Loucy (cell line): Measurements from ENCODE around the gene TINAG.

Experiments
- H2AFZ ChIP-seq: fragments of 200-600 bp; sonication (generic); 2 replicates; pipeline ENCODE4 v1.6.0; 2016; ENCODE audit warnings: antibody characterized with exemption, mild to moderate bottlenecking, low read length, moderate library complexity
- H3F3A ChIP-seq: fragments of 200-600 bp; 2 replicates; pipeline ENCODE4 v1.6.0; 2016; ENCODE audit warnings: antibody characterized with exemption, low read depth, mild to moderate bottlenecking
- H3K27me3 ChIP-seq: fragments of 200-600 bp; sonication (generic); 2 replicates; pipeline ENCODE4 v1.6.1; 2014; ENCODE audit warnings: low read length, mild to moderate bottlenecking; ENCODE audit not compliant: insufficient read depth, poor library complexity, severe bottlenecking
- H3K36me3 ChIP-seq: fragments of 200-600 bp; sonication (generic); 2 replicates; pipeline ENCODE4 v1.6.1; 2016; ENCODE audit warnings: low read length; ENCODE audit not compliant: insufficient read depth
- H3K4me1 ChIP-seq: fragments of 200-600 bp; sonication (generic); 2 replicates; pipeline ENCODE4 v1.5.1; 2014; ENCODE audit warnings: low read length, mild to moderate bottlenecking; ENCODE audit not compliant: insufficient read depth, poor library complexity, severe bottlenecking
- H3K4me2 ChIP-seq: fragments of 200-600 bp; sonication (generic); 2 replicates; pipeline ENCODE4 v1.6.0; 2014; ENCODE audit warnings: antibody characterized with exemption, low read length, low read depth, mild to moderate bottlenecking; ENCODE audit not compliant: poor library complexity, severe bottlenecking
- H3K4me3 ChIP-seq: fragments of 200-600 bp; sonication (generic); 2 replicates; pipeline ENCODE4 v1.5.1; 2014; ENCODE audit warnings: low read length, mild to moderate bottlenecking, mixed read lengths; ENCODE audit not compliant: poor library complexity, severe bottlenecking
- H3K79me2 ChIP-seq: fragments of 200-600 bp; sonication (generic); 2 replicates; pipeline ENCODE4 v1.6.1; 2014; ENCODE audit warnings: low read length; ENCODE audit not compliant: insufficient read depth
- H3K9ac ChIP-seq: fragments of 200-600 bp; sonication (generic); 2 replicates; pipeline ENCODE4 v1.6.0; 2014; ENCODE audit warnings: mild to moderate bottlenecking, low read depth, low read length, moderate library complexity; ENCODE audit not compliant: poor library complexity, severe bottlenecking
- H3K9me2 ChIP-seq: fragments of 200-600 bp; sonication (generic); replicated peaks from 2 replicates; pipeline ENCODE4 v1.6.1; 2016; ENCODE audit warnings: low read depth, low read length, mixed read lengths
- H3K9me3 ChIP-seq: fragments of 200-600 bp; sonication (generic); 2 replicates; pipeline ENCODE4 v1.6.1; 2014; ENCODE audit warnings: mild to moderate bottlenecking, antibody characterized with exemption, low read length, low read depth; ENCODE audit not compliant: insufficient read depth
- H4K20me1 ChIP-seq: fragments of 200-600 bp; sonication (generic); 2 replicates; pipeline ENCODE4 v1.6.0; 2014; ENCODE audit warnings: antibody characterized with exemption, low read length, mild to moderate bottlenecking; ENCODE audit not compliant: insufficient read depth, poor library complexity, severe bottlenecking
- EZH2phosphoT487 ChIP-seq: fragments of 200-600 bp; IDR thresholded peaks from 2 replicates; pipeline ENCODE4 v1.6.1; 2018; ENCODE audit warnings: antibody characterized with exemption, mild to moderate bottlenecking, moderate library complexity, borderline replicate concordance
- TF ChIP-seq, protein P1 (sequence below): fragments of 200-600 bp; sonication (generic); conservative IDR thresholded peaks from 2 replicates; pipeline ENCODE4 v1.5.1; 2014; ENCODE audit warnings: mild to moderate bottlenecking, antibody characterized with exemption, low read length

Gene TINAG

DNA sequence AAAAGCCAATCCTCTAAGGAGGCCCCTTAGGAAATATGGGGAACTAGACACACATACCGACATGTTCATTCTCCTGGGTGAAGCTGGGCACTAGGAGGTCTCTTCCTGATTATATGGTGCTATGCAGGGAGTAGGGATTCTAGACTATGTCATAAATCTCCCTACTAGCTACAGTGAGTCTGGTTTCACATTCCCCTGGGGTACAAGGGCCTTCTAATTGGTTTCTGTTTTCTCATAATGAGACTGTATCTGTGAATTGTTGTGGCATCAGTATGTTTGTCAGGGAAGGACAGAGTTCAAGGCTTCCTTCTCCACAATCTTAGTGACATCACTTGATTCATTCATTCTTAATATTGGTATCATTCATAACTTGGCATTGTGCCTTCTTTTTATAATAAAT, 103.5 kb downstream of the TINAG start:
- H3K27me3 ChIP-seq: no peaks in the 10 kb centered on the region
- H3K4me3 ChIP-seq: no peak overlapping the region
- no peaks in the 10 kb centered on the region for H3K4me1 ChIP-seq
- no peaks in the 10 kb centered on the region for H4K20me1 ChIP-seq
- H2AFZ ChIP-seq: no peak overlapping the region
- no peaks in the 10 kb centered on the region for H3K79me2 ChIP-seq
- no peaks in the 10 kb centered on the region for H3K36me3 ChIP-seq
- no peaks in the 10 kb centered on the region for H3K9me3 ChIP-seq
- peaks cover 3% of the 10 kb centered on the region; the same call in 1 of the 2 replicates for H3K9me2 ChIP-seq
- no peak overlapping the region for H3K9ac ChIP-seq
- H3K4me2 ChIP-seq: no peak overlapping the region
- TF ChIP-seq, protein P1, sequence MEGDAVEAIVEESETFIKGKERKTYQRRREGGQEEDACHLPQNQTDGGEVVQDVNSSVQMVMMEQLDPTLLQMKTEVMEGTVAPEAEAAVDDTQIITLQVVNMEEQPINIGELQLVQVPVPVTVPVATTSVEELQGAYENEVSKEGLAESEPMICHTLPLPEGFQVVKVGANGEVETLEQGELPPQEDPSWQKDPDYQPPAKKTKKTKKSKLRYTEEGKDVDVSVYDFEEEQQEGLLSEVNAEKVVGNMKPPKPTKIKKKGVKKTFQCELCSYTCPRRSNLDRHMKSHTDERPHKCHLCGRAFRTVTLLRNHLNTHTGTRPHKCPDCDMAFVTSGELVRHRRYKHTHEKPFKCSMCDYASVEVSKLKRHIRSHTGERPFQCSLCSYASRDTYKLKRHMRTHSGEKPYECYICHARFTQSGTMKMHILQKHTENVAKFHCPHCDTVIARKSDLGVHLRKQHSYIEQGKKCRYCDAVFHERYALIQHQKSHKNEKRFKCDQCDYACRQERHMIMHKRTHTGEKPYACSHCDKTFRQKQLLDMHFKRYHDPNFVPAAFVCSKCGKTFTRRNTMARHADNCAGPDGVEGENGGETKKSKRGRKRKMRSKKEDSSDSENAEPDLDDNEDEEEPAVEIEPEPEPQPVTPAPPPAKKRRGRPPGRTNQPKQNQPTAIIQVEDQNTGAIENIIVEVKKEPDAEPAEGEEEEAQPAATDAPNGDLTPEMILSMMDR: no peak
- no peak for TF ChIP-seq EZH2phosphoT487
- H3F3A ChIP-seq: no peaks in the 10 kb centered on the region

DNA sequence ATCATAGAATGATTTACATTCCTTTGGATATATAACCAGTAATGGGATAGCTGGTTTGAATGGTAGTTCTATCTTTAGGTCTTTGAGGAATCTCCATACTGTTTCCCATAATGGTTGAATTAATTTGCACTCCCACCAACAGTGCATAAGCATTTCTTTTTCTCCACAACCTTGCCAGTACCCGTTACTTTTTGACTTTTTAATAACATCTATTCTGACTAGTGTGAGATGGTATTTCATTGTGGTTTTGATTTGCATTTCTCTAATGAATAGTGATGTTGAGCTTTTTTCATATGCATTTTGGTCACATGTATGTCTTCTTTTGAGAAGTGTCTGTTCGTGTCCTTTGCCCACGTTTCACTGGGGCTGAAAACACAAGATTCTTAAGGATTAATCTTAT, 107.3 kb downstream of the TINAG start:
- TF ChIP-seq, protein P1: no peak
- TF ChIP-seq EZH2phosphoT487: no peak
- H3K9ac ChIP-seq: no peak overlapping the region

DNA sequence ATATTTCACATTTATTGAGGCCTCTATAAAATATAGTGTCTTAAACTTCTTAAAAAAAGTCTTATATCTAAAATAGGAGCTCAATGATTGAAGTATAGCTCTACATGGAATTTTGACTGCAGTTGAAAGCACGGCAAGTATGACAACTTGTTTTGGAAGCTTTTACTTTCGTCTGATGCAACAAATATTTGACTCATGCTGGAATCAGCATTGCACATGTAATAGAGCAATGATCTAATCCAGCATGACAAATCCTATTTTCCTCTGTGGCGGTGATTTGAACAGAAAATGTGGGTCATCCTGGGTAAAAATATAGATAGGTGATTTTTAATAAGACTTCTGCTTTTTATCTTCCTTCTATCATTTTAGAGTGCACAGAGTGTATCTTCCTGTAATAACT, 111.6 kb downstream of the TINAG start:
- no peaks in the 10 kb centered on the region for H3K9me2 ChIP-seq
- no peaks in the 10 kb centered on the region for H3K36me3 ChIP-seq
- H3K79me2 ChIP-seq: no peaks in the 10 kb centered on the region
- no peak overlapping the region for H3K4me2 ChIP-seq
- no peaks in the 10 kb centered on the region for H3K4me1 ChIP-seq
- H3K4me3 ChIP-seq: no peak overlapping the region
- H3K9ac ChIP-seq: no peak overlapping the region
- H2AFZ ChIP-seq: no peak overlapping the region
- no peaks in the 10 kb centered on the region for H3K27me3 ChIP-seq
- H3F3A ChIP-seq: no peaks in the 10 kb centered on the region
- H3K9me3 ChIP-seq: no peaks in the 10 kb centered on the region
- TF ChIP-seq EZH2phosphoT487: no peak
- TF ChIP-seq, protein P1: no peak
- no peaks in the 10 kb centered on the region for H4K20me1 ChIP-seq

More for the DNA sequence above, 107.3 kb downstream of the TINAG start:
- Histone ChIP-seq H3K36me3 (no peaks in the 10 kb centered on the region), H3K4me3 (no peak overlapping the region), H3K9me3 (no peaks in the 10 kb centered on the region), H3K27me3 (no peaks in the 10 kb centered on the region), H3K79me2 (no peaks in the 10 kb centered on the region), H3F3A (no peaks in the 10 kb centered on the region), H3K4me1 (no peaks in the 10 kb centered on the region), H2AFZ (no peak overlapping the region), H3K9me2 (no peaks in the 10 kb centered on the region; the same call in 1 of the 2 replicates), H4K20me1 (no peaks in the 10 kb centered on the region), H3K4me2 (no peak overlapping the region)
